GM21367 (cell line): ENCODE results near the gene GARIN3.
"Not testable (repeated sequence)": the region's sequence is repeated elsewhere in the genome, so short reads cannot be mapped to it uniquely, and the experiment has no call there.

Source experiments
- ATAC-seq: cut with Tn5 transposase; IDR thresholded peaks from one replicate; pipeline ENCODE4 v1.9.1; 2021; ENCODE audit not compliant: unreplicated experiment

The GARIN3 gene

DNA sequence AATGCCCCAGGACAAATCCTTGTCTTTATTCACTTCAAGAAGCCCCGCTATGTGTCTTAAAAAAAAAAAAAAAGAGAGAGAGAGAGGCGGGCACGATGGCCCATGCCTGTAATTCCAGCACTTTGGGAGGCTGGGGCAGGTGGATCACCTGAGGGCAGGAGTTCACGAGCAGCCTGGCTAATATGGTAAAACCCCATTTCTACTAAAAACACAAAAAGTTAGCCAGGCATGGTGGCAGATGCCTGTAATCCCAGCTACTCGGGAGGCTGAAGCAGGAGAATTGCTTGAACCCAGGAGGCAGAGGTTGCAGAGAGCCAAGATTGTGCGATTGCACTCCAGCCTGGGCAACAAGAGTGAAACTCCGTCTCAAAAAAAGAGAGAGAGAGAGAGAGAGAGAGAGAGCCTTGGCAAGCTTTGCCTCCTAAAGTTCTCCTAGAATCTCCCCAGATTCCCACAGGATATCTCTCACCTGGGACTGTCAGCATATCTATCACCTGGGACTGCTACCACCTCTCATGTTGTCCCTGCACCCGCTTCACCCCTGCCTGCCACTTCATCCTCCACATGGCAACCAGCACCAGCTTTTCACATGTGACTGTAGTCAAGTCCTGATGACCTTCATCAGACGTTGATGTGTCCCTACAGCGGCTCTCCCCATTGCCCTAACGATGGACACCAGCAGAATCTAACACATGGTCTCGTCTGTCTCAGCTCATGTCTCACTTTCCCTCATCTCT is 20.4 kb upstream of the GARIN3 start:
- ATAC-seq: no peak

DNA sequence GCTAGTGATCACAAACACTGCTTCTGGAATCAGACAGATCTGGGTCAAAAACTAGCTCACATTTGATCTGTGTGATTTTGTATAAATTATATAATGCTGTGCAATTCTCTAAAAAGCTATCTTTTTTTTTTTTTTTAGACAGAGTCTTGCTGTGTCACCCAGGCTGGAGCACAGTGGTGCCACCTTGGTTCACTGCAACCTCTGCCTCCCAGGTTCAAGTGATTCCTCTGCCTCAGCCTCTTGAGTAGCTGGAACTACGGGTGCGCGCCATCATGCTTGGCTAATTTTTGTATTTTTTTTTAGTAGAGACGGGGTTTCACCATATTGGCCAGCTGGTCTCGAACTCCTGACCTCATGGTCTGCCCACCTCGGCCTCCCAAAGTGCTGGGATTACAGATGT is 19.1 kb upstream of the GARIN3 start:
- not testable (repeated sequence) for ATAC-seq

DNA sequence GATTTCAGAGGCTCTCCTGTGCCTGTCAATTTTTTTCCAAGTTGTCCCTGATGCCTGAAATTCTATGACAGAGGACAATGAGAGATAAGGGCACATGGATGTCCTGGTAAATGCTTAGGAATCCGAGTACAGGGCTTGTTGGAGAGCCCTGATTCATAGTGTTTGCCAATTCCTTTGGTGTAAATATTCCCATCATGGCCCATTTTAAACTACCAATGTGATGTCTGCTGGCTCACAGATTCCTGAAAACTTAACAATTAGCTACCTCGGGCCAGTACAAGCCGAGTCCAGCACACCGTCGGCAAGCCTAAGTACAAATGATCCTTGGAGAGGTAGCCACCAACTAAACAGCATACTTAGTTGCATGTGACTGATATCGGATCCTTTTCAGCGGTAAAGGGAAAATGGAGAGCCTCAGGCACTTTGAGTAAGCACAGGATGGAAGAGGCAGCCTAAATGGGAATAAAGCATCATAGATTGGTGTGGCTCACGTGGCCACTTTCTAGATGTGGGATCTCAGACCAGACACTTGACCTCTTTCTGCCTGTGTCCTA is 18.1 kb upstream of the GARIN3 start:
- no peak for ATAC-seq

DNA sequence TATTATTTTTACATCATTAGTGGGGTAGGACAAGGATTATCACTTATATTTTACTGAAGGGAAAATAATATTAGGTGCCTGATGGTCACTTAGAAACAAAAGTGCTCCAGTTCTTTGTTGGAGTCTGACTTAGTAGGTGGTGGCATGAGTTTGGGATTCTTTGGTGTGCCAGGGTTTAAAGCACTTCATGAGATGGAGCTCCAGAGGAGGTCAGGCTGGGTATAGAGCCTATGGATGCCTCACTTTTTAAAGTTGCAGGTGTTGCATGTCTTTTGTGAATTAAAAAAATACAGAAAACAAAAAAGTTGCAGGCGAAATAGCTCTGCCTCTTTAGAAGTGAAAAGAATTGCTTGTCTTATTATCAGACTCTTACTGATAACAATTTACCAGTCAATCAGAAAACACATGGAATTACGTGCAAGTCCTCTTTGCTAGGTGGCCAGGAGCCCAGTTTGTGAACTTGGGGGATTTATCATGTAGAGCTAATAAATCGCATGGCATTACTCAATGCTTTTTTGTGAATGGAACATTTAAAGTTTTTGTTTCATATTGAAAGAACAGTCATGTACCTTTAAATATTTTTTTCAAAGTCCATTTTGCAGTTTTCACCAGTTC is 16.2 kb upstream of the GARIN3 start:
- no peak for ATAC-seq

DNA sequence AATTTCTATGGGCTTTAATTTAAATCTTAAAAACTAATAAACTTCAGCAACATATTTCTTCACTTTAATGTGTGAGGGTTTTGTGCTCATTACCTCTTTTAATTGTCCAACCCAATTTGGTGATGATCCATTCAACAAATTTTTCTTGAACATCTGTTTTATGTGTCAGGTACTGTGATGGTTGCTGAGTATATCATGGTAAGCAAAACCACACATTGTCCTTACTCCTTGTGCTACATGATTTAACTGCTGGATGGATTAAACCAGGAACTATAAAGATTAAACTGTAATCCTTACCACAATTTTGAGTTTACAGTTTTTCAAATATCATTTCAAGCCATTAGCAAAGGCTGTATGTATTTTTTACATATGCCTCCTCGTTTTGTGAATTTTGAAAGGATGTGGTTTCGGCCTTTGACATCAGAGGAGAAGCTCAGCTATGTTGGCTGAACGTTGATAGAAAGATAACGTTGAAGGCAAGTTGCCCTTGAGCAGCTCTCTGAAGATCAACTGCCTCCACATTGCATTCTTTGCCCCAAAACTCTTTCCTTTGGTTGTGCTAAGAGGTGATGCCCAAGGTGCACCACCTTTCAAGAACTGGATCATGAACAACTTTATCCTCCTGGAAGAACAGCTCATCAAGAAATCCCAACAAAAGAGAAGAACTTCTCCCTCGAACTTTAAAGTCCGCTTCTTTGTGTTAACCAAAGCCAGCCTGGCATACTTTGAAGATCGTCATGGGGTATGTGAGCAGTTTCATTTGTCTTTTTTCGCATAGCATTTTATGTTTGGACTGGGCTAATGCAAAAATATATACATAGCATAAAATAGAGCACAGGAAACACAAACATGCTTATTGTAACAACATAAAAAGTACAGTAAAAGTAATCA is 14.6 kb upstream of the GARIN3 start, which contains the start of gene ITK:
Gene ITK, plus strand, starts transcription at position 467 of the 891 bp plus-strand sequence. Its CDS starts 138 bp downstream, at position 605.
- ATAC-seq: no peak

DNA sequence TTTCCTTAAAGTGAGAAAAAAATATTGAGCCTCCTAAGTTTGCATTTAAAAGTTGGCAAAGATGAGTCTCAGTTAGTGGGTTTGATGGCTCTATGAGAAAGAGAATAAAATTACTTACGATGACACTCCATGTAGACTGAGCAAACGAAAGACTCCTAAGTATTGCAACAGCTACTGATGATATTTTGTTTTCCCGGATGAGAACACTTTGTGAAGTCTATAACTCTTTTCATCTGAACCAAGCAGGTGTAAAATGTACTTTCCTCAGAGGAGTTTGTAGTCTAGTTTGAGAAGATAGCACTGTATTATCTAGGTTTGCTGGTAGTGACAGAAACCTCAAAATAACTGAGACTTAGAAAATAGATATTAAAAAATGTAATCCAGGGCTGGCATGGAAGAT is 12.9 kb upstream of the GARIN3 start:
- no peak for ATAC-seq

DNA sequence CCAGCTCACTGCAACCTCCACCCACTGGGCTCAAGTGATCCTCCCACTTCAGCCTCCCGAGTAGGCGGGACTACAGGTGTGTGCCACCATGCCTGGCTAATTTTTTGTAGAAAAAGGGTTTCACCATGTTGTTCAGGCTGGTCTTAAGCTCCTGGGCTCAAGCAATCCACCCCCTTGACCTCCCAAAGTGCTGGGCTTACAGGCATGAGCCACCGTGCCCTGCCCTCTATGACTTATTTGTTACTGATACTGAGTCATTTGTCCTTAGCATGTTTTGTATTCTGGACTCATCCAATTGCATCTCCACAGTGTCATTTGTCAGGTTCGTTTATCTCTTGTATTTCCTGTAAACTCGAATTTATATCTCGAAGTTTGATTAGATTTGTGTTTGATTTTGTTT is 11.9 kb upstream of the GARIN3 start:
- no peak for ATAC-seq

DNA sequence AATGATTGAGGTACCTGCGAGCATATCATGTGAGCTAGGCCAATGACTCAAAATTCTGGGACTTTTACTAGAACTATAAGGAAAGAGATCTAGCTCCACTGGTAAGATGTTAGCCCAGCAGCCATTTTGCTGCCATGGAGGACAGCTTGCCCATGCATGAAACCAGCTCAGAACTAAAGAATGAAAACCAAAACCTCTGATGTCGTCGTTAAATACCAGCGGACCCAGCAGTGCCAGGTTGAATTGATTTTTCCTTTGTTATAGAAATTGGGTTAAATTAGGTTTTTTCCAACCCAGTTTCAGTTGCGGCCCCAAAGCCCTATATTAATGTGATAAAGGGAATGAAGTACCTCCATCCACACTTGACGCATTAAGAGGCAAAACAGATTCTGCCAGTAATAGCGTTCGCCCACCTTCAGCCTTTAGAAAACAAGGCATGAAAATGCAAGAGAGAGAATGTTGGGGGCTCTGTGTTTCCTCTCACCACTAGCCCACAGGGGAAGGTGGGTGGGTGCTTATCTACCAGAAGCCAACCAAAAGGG is 9.1 kb upstream of the GARIN3 start:
- ATAC-seq: no peak

DNA sequence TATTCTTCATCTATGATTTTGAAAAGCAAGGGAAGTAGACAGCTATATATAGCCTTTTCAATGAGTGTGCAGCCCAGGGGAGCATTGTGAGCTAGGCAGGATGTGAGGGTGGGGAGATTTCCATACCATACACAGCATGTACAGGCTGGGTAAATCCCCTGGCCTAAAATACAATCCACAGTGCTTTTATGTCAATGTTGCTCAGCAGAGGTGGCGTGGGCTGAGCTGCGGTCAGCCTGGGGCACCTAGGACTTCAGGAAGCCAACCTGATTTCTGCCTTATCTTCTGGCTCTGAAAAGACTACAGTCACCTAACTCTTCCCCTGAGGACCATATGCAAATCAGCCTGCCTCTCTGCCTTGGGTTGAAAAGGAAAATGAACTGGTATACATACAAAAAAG is 6.3 kb upstream of the GARIN3 start:
- ATAC-seq: peak; percentile 98

DNA sequence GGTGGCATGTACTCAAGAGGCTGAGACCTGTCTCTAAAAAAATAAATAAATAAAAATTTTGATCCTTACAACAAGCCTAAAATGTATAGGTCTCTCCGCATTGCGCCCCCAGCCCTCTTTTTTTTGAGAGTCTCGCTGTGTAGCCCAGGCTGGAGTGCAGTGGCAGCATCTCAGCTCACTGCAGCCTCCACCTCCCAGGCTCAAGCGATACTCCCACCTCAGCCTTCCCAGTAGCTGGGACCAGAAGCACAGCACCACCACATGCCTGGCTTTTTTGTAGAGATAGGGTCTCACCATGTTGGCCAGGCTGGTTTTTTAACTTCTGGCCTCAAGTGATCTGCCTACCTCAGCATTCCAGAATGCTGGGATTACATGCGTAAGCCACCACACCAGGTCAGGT is 2.2 kb upstream of the GARIN3 start:
- ATAC-seq: no peak

DNA sequence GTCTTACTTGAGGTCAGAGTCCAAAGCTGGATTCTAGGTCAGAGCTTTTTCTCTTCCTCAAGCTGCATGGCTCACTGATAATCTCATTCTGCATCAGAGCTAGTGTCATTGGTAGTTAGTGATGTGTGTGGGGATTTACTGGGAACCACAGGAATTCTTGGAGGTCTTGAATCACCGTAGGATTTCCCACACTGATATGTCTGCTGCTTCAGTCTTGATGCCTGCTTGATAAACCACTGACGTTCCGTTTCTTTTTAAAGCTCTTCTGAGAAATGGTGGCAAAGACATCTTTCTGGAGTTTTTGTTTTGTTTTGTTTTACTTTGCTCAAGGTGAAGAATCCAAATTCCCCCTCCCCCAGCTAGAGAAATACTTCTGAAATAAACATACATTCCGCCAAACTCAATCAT is 1.2 kb upstream of the GARIN3 start:
- ATAC-seq: no peak

DNA sequence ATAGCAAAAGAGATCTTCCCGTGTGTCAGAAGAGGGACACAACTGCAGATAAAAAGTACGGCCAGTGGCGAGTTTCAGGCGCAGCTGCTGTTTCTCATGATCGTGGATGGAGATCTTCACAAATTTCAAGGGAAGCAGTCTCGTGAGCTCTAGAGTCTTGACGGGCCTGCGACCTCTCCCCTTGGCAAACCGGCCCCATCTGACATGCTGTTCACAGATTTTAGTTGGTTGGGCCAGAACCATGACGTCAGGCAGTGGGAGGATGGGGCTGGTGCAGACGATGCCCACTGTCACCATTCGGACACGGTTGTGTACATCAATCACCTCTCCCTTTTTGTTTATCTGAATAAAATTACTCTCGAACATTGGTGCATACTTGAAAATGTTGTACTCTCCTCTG is 396 bp downstream of the GARIN3 start:
- ATAC-seq: no peak

DNA sequence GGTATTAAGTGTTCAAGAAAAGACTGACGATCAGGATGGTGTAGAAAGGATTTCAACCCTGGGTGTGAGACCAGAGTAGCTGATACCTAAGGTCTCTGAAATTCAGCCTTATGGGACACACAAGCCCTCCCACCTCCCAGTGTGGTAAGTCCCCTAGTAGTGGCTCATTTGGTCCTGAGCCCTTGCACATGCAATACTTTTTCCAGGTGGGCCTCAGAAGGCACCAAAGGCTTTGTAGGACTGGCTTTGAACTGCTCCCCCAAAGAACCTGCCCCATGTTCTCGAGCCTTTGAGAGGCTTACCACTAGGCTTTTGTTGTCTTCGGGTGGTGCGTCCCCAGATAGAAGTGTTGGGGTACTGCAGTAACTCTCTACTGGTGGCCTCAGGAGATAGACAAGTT is 803 bp downstream of the GARIN3 start:
- ATAC-seq: no peak

DNA sequence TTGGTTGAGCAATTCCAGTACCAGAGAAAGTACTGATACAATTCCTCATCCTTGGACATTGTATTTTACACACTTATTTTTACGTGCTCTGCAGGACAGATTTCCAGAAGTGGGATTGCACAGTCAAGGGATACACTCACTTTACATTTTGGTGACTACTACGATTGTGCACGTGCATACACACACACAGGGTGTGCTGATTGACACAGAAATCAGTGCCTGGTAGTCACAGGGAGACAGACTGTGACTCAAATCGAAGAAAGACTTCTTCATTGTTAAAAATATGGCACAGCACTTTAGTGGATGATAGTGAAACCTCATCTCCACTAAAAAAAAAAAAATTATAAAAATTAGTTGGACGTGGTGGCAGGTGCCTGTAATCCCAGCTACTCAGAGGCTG is 1.5 kb downstream of the GARIN3 start:
- ATAC-seq: no peak

DNA sequence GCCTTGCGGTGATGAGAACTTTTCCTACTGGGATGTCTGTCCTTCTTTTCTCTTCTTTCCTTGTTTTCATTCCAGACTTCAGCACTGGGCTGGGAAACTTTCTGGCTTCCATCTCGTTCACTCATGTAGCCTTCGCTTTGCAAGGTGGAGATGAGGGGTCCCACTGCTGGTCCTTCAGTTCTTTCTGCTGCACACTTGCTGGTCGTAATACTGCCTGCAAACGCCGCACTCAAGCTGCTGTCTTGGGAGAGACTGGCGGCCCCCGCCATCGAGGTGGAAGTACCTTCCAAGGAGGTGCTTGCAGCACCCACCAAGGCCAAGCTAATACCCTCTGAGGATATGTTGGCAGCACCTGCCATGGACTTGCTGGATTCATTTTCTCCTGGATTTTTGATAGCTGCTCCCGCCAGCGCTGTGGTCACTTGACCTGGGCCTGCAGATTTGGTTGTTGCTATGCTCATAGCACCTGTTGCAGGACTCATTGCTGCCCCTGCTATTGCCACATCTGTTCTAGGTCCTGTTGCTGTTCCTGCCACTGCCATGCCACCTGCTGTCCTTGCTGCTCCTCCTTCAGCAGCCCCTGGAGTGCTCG is 3.0 kb downstream of the GARIN3 start:
- ATAC-seq: no peak

DNA sequence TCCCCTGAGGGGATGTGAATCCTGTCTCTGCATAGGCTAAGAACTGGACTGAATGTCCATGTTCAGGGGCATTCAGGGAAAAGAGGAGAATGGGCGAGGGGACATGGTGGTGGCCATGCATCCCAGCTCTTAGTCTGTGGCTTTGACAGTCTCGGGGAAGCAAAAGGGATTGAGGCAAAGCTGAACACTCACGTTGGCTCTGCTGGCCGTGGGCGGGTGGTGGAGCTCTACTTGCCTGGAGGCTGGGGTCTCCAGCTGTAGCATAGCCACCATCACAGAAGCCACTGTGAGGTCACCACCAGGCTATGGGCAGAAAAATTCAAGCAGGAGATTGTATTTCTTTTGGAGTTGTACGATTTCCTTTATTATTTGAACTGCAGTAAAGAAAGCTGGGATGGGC is 4.1 kb downstream of the GARIN3 start:
- ATAC-seq: no peak

DNA sequence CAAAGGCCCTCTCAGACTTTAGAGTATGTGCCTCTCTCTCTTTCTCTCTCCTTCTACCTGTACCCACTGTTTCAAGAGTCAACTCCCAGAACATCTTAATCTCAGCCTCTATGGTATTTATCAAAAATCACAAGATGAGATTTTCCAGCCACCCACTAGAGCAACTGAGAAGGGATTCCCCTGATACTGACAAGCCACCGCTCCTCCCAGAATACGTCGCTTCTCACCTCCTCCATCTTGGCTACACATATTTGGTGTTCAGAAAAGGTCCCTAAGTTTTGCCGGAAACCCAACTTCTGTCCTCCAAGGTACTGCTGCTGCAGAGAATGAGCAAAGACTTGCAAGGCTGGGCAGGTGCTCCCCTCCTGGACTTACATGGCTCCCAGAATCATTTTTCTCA is 6.1 kb downstream of the GARIN3 start:
- no peak for ATAC-seq

DNA sequence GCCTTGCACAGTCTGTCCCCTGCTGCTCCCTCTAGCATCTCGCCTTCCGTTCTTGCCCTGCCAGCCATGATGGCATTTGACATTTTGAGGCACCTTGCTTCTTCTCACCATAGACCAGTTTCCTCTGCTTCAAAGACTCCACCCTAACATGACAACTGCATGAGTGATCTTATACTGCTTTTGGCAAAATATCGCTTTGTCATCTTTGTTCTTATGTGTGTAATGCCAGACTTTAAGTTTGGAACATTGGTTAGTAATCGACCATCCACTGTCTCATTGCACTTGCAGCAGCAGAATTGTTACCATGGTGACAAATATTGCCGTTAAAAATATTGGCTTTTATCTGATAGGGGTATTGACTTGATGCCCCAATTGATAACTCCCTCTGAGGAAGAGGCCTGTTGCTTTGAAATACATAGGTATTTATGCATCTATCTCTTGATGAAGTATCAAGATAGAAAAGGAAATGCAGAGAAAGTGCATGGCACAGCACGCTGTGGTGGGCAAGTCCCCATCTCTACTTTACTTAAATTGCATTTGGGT is 6.8 kb downstream of the GARIN3 start:
- ATAC-seq: no peak

DNA sequence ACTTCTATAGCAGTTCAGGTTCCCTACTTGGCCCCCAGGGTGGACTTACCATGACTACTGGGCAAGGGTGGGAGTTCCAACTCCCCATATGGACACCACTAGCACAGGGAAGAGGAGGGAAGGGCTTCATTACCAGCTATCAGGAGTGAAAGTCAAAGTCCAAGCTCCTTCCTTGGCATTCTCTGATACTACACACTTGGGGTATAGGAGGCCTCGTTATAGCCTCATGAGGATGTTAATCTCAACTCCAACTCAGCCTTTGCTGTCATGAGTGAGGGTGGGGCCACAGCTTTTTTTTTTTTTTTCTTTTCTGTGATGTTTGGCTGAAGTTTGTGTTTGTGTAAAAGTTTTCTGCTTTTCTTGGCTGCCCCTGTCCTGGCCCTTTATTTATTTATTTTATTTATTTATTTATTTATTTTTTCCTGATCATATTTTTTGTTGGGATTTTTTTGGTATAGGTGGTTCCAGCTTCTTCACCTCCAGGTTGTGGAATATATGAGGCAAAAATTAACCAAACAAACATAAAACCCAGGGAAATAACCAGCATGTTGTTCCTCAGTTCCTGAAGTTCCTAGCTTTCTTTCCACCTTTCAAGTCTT is 8.7 kb downstream of the GARIN3 start:
- ATAC-seq: no peak

DNA sequence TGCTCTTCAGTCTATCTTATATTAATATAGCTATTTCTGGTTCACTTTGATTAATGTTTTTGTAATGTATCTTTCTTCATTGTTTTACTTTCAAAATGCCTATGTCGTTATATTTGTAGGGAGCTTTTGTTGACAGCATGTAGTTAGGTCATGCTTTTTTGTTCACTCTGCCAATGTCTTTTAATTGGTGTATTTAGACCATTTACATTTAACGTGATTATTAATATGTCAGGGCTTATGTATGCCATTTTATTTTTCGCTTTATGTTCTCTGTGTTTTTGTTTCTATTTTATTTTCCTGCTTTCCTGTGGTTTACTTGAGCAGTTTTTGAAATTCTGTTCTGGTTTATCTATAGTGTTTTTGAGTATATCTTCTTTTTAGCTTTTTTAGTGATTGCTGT is 10.8 kb downstream of the GARIN3 start:
- ATAC-seq: no peak
